OCI-LY7 (cell line): ENCODE measurements around the gene TOMM20.

Source experiments
- CTCF ChIP-seq: fragments of 200-600 bp; sonication (generic); conservative IDR thresholded peaks from 2 replicates; pipeline ENCODE4 v1.5.1; 2014; ENCODE audit warnings: mild to moderate bottlenecking, antibody characterized with exemption, low read length, moderate library complexity, mixed read lengths
- EZH2phosphoT487 ChIP-seq: fragments of 200-600 bp; sonication (generic); IDR thresholded peaks from 2 replicates; pipeline ENCODE4 v1.6.1; 2018; ENCODE audit warnings: low read depth, borderline replicate concordance, mild to moderate bottlenecking, mixed run types, antibody characterized with exemption, low read length, moderate library complexity, mixed read lengths

- TF ChIP-seq CTCF (no peak), EZH2phosphoT487 (no peak)
These were observed 4.5 kb downstream of the TOMM20 start for GRCh38 chr1:235124111-235124510.
